Choroid plexus epithelial cell (primary cell): Measurements from ENCODE around the gene RECK.
A peak's percentile ranks its signal among the peaks of the same experiment; 100 is the strongest.

Experiments
- DNase-seq: peaks from one replicate; pipeline ENCODE4 v3.0.0-alpha.2; 2010; ENCODE audit warnings: low read depth
- H3K4me3 ChIP-seq: 2 replicates; pipeline ENCODE4 v1.5.1; 2011; ENCODE audit warnings: low read depth, mild to moderate bottlenecking, control low read depth, low read length, moderate library complexity
- TF ChIP-seq, protein P1 (sequence below): conservative IDR thresholded peaks from 2 replicates; pipeline ENCODE4 v1.5.1; 2011; ENCODE audit warnings: low read depth, mild to moderate bottlenecking, control low read depth, inconsistent platforms, low read length, moderate library complexity

The RECK gene

DNA sequence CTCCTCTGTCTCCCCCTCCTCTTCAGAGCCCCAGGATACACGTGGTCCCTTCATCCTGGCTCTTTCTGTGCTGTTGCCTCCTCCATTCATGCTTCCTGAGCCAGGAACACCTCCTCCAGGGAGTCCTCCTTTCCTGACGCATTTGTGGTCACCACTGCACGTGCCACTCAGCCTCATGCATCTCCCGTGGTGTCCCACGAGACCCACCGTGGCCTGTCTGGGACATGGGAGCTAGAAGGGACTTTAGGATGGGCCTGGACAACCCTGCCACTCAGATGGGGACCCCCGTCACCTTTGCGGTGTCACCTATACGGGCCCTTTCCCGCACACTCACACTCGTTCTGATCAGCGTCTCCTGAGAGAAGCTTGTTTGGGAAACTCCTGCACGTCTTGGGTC is 106.5 kb downstream of the RECK start:
- TF ChIP-seq, protein P1, sequence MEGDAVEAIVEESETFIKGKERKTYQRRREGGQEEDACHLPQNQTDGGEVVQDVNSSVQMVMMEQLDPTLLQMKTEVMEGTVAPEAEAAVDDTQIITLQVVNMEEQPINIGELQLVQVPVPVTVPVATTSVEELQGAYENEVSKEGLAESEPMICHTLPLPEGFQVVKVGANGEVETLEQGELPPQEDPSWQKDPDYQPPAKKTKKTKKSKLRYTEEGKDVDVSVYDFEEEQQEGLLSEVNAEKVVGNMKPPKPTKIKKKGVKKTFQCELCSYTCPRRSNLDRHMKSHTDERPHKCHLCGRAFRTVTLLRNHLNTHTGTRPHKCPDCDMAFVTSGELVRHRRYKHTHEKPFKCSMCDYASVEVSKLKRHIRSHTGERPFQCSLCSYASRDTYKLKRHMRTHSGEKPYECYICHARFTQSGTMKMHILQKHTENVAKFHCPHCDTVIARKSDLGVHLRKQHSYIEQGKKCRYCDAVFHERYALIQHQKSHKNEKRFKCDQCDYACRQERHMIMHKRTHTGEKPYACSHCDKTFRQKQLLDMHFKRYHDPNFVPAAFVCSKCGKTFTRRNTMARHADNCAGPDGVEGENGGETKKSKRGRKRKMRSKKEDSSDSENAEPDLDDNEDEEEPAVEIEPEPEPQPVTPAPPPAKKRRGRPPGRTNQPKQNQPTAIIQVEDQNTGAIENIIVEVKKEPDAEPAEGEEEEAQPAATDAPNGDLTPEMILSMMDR: no peak
- H3K4me3 ChIP-seq: no peak overlapping the region
- DNase-seq: no peak

DNA sequence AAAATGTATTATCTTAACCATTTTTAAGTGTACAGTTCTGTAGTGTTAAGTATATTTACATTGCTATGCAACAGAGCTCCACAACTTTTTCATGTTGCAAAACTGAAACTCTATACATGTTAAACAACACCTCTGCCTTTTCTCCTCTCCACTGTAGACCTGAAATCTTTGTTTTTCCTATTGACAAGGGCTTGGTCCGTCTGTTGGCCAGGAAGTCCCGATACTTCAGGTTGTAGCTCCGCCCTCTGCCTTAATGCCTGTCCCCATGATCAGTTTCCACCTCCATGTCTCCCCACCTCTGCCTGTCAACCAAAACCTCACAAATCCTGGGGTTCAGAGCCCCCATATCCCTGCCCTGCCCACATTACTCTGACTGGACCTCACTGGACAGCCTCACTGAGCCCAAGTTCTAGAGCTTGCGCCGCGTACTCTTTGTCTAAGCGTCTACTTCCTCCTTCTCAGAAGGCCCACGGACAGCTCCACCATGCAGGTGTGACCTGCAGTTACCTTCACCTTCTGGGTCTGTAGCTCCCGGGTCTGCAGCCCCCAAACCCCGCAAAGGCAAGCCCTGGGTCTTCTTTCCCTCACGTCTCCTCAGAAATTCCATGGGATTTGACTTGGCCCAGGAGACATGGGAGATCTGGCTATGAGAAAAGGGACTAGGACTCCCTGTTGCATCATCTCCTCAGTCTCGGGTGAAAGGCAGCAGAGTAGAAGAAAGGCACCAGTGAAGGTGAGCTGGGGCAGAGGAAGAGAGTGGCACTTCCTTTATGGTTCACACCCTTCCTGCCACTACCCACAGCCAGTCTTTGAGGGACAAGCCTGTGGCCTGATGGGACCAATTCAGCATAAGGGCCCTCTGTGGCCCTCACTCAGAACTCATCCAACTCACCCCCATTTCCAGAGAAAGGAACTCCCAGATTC is 107.9 kb downstream of the RECK start:
- TF ChIP-seq, protein P1: no peak
- no peak overlapping the region for H3K4me3 ChIP-seq
- DNase-seq: no peak

DNA sequence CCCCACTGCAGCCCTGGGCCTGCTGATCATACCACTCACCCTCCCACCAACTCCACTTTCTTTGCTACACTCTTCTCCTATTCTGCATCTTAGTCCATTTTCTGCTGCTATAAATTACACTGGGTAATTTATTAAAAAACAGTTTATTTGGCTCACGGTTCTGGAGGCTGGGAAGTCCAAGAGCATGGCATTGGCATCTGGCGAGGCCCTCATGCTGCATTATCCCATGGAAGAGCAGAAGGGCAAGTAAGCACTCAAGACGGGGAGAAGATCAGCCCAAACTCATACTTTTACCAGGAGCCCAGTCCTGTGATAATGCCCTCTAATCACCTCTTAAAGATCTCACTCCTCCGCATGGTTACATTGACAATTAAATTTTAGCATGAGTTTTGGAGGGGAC is 109.3 kb downstream of the RECK start:
- no peak for DNase-seq
- no peak overlapping the region for H3K4me3 ChIP-seq
- TF ChIP-seq, protein P1: no peak

DNA sequence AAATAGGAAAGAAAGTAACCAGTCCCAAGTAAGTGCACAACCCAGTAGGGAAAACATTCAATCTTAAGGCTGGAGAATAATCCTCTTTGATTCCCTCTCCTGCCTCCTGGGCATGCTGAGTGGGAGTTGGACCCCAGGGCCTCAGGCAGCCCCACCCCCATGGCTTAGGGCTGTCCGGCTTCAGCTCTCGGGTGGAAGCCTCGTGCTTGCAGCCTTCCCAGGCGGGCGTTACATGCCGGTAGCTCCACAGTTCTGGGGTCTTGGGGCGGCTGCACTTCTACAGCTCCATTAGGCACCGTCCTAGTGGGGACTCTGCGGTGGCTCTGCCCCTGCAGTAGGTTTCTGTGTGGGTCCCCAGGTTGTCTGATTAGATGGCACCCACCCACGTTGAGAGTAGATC is 109.9 kb downstream of the RECK start:
- H3K4me3 ChIP-seq: no peak overlapping the region
- TF ChIP-seq, protein P1: no peak
- DNase-seq: no peak

DNA sequence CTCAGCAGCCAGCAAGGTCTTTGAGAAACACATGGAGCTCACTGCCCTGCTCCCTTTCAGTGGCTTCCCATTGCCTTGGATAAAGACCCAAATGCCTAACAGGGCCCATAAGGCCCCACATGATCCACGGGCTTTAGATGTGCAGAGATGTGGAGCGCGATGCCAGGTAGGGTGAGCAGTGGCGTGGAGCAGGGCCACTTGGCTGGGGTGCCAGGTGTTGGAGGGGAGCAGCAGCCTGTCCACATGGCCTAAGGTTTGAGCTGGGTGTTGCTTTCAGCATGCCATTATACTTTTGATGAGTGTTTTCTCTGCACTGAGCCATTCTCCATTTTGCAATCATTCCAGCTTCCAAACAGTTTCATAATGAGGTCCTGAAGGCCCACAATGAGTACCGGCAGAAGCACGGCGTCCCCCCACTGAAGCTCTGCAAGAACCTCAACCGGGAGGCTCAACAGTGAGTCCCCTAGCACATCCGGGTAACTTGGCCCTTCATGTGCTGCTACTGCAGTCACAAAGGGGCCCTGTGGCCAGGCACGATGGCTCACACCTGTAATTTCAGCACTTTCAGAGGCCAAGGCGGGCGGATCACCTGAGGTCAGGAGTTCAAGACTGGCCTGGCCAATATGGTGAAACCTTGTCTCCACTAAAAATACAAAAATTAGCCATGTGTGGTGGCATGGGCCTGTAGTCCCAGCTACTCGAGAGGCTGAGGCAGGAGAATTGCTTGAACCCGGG is 110.9 kb downstream of the RECK start:
- no peak overlapping the region for H3K4me3 ChIP-seq
- TF ChIP-seq, protein P1: no peak
- no peak for DNase-seq

DNA sequence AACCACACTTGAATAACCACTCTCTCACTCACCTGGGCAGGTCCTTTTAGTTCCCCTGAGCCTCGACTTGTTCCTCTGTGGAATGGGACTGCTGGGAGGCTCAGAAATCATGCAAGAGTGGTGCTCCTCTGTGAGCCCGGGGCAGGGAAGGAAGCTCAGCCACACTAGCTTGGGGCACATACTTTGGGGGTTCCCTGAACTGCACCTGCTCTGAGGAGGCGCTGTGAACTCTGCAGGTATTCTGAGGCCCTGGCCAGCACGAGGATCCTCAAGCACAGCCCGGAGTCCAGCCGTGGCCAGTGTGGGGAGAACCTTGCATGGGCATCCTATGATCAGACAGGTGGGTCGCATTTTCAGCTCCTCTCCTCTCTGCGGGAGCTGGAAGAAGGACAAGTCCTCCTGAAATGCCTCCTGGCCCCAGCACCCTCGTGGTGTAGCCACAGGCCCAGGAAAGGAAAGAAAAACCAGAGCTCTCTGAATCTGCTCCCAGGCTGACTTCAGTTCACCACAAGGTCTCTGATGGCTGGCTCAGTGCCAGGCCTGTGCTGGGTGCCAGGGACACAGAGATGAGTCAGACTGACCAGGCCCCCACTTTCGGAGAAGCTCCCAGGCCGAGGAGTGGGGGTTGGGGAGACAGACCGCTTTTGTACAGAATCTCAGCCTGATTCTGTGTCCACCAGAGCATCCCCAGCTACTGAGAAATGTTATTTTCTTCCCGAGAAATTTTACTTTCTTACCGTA is 111.8 kb downstream of the RECK start:
- DNase-seq: peak; percentile 99
- no peak overlapping the region for H3K4me3 ChIP-seq
- TF ChIP-seq, protein P1: no peak
